Left kidney (tissue), 2 donors: Measurements from ENCODE around the gene NUDT1. TPM values are rescaled to one million over a fixed set of nuclear protein-coding genes. Genes with fewer than 3 reads are reported as not detected.
"Not testable (repeated sequence)": the region's sequence is repeated elsewhere in the genome, so short reads cannot be mapped to it uniquely, and the experiment has no call there.

Source experiments
- DNase-seq: peaks from one replicate; pipeline ENCODE4 v3.0.0-alpha.2; 2013
- polyA plus RNA-seq: library from polyadenylated mRNA; unstranded; fragments of 120-200 nt; gene quantifications from one replicate; pipeline ENCODE4 v1.2.1, GENCODE V29; 2013; ENCODE audit not compliant: insufficient read length

The NUDT1 gene
- polyA plus RNA-seq, 1 donor, result 23.1 TPM

- no peak for DNase-seq
Measured at GRCh38 chr7:2266911-2267310, 24.9 kb downstream of the NUDT1 start.

DNA sequence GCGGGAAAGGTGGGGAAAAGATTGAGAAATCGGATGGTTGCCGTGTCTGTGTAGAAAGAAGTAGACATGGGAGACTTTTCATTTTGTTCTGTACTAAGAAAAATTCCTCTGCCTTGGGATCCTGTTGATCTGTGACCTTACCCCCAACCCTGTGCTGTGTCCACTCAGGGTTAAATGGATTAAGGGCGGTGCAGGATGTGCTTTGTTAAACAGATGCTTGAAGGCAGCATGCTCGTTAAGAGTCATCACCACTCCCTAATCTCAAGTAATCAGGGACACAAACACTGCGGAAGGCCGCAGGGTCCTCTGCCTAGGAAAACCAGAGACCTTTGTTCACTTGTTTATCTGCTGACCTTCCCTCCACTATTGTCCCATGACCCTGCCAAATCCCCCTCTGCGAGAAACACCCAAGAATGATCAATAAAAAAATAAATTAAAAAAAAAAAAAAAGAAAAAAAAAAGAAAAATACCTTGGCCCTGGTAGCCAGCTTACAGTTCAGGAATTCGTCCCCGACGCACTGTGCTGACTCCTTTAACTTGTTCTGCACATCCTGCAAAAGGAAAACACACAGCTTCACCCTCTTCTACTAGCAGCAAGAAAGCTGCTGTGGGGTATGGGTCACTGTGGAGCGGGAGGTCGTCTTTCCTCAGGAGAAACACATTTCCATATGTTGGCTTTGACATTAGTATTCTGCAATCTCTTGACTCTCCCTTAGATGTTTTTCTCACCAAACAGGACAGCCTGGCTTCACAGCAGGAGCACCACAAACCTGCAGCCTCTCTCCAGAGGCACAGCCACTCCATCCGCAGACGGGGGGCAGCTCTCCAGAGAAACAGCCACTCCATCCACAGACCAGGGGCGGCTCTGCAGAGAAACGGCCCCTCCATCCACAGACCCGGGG, 27.3 kb downstream of the NUDT1 start:
- not testable (repeated sequence) for DNase-seq

DNA sequence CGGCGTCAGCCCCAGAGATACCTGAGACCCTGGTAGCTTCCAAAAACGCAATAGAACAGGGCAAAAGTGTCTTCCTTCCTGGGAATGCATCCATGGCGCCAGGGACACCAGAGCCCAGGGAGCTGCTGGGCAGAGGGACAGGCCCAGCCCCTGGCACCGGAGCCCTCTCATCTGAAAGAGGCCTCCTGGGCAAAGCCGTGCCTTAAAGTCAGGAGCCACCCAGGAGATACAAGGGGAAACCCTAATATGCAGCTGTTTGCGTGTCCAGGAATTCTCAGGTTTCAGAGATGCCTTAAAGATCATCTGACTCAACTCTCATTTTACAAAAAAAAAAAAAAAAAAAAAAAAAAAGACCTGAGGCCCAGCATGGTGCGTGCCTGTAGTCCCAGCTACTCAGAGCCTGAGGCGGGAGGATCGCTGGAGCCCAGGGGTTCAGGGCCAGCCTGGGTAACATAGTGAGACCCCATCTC, 28.0 kb downstream of the NUDT1 start:
- no peak for DNase-seq

GRCh38 chr7:2270495-2270894, 28.5 kb downstream of the NUDT1 start:
- DNase-seq, result no peak

DNA sequence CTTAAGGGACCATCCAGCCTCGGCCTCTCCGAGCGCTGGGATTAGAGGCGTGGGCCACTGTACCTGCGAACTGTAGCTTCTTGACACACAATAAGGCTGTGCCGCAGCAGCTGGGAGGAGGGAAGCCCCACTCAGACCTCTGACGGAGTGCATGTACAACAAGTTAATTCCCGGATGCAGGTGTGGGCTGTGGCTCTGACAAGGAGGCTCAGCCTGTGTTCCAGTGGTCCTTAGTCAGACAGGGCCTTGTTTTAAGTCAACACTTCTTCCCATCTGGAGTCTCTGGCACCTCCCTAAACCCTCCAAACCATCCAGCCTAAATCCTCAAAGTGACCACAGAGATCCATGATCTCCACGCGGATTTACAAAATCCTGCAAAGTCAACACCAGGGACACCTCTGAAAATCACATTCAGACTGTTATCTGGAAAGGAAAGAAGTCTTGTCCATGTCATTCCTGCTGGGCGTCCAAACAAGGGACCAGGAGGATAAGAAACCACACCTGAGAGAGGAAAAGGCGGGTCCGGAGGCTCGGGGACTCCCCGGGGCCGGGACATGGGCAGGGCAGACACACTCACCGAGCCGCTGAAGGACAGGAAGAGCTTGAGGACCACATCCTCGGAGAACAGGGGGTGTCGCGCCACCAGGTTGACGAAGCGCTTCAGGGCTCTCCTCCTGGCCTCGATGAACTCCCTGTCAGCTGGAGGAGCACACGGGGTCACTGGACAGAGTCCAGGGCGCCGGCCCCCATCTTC, 29.4 kb downstream of the NUDT1 start:
- DNase-seq, result no peak

DNA sequence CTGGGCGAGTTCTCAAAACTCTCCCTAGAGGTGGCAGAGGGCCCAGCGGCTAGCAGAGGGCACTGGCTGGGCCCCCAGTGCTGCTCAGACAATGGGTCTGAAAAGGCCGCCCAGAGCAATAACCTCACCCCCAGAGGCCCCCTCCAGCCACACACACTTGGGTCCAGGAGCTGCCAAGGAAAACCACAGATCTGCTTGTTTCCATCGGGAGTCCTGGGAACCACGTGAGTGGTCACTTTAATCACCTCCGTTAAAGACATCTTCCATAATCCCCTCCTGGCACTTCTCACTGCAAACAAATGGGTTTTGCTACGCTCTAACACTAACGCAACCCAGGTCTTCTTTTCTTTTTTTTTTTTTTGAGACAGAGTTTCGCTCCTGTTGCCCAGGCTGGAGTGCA, 30.0 kb downstream of the NUDT1 start:
- no peak for DNase-seq

- DNase-seq, result no peak
Measured at GRCh38 chr7:2273866-2274265, 31.8 kb downstream of the NUDT1 start.

DNA sequence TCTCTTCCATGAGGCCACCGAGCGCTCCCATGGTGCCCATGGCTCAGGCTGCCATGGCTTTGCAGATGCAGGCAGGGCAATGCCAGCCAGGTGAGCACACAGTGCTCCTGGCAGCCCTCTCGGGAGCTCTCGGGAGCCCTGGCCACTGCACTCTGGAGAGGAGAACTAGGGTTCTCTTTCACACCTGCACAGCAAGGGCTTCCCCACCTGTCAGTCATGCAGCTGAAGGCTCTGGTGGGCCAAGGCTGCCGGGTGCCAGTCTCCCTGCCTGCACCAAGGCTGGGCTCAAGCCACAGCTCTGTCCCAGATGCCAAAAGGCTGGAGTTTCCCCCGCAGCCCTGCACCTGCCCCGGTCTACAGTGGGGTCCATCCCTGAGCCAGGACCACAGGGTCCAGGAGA, 32.6 kb downstream of the NUDT1 start:
- no peak for DNase-seq

- no peak for DNase-seq
Measured at GRCh38 chr7:2275101-2275500, 33.1 kb downstream of the NUDT1 start.

GRCh38 chr7:2276107-2276506, 34.1 kb downstream of the NUDT1 start:
- no peak for DNase-seq

GRCh38 chr7:2278026-2278425, 36.0 kb downstream of the NUDT1 start:
- no peak for DNase-seq

- no peak for DNase-seq
Measured at GRCh38 chr7:2279896-2280295, 37.9 kb downstream of the NUDT1 start.

- no peak for DNase-seq
Measured at GRCh38 chr7:2280424-2280823, 38.4 kb downstream of the NUDT1 start.

DNA sequence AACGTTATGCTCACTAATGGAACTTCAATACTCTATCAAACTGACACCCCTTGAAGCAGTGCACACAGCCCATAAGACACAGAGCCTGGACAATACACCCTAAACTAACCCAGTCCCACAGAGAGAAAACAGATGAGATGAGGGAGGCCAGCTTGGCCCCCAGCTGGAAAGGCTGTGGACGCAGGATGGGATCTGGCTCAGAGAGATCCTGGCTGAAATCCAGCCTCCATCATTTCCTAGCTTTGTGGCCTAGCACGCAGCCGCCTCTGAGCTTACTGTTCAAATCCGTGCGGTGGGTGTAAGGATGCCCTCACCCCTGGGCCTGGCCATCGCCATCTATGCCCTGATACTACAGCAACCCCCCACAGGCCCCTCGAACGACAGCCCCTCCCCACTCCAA, 39.5 kb downstream of the NUDT1 start:
- no peak for DNase-seq

DNA sequence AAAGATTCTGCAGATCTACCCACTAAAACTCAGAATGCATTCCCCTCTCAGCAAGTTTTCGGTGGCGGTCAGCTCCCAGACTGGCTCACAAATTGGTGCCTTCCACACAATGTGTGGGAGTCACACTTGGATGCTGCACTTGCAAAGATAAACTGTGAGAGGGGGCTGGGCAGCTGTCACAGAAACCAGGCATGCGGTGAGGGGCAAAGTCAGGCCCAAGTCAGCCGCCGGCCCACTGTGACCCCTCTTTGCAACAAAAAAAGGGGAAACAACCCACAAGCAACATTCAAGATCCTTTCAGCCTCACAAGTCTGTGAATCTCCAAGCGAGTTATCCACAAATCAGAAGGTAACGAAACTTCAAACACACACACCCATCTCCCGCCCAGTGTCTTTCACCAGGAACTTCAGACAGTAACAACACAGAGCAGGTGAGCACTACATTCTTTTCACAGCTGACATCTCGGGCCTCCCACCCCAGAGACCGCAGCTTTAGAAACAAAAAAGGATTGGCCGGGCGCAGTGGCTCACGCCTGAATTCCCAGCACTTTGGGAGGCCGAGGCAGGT, 40.2 kb downstream of the NUDT1 start:
- no peak for DNase-seq

GRCh38 chr7:2283074-2283473, 41.0 kb downstream of the NUDT1 start:
- DNase-seq, result no peak

DNA sequence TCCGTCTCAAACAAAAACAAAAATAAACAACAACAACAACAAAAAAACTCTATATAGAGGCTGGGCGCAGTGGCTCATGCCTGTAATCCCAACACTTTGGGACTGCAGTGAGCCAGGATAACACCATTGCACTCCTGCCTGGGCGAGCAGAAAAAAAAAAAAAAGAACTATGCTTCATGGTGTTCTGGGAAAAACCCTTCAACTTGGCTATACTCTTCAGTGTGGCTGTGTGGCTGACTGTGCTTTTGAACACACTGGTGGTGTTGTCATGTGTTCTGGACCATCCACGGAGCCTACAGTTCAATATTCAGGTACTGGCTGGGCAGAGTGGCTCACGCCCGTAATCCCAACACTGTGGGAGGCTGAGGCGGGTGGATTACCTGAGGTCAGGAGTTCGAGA, 45.7 kb downstream of the NUDT1 start:
- DNase-seq, result no peak

GRCh38 chr7:2288503-2288902, 46.5 kb downstream of the NUDT1 start:
- DNase-seq, result no peak

- DNase-seq, result no peak
Measured at GRCh38 chr7:2289111-2289586, 47.1 kb downstream of the NUDT1 start.

DNA sequence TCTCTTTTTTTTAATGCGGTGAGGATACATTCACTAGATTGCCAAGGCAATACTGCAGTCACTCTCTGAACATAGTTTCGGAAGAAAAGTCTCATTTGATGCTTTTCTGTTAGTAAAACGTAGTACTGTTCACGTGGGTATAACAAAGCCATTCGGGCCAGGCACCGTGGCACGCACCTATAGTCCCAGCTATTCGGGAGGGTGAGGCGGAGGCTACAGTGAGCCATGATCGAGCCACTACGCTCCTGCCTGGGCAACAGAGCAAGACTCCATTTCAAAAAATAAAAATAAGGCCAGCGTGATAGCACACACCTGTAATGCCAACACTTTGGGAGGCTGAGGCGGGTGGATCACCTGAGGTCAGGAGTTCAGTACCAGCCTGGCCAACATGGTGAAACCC, 47.6 kb downstream of the NUDT1 start:
- DNase-seq, result no peak

GRCh38 chr7:2290877-2291276, 48.9 kb downstream of the NUDT1 start:
- DNase-seq, result no peak

GRCh38 chr7:2295936-2296620, 54.1 kb downstream of the NUDT1 start:
- no peak for DNase-seq
